Uterus (tissue), 2 donors: ENCODE measurements around the gene HOXA13.

Experiments
- CTCF ChIP-seq, 4 experiments: fragments of 200-600 bp in 2 of 4; fragments of 450-650 bp in 2 of 4; sonication (generic) in 2 of 4; IDR thresholded peaks; one replicate each; pipeline ENCODE4 v1.5.1; 2016 to 2019; ENCODE audit warnings: antibody characterized with exemption in 4 of 4, mild to moderate bottlenecking in 2 of 4, moderate library complexity in 1 of 4
- POLR2A ChIP-seq, 2 donors: fragments of 450-650 bp; IDR thresholded peaks; one replicate each; pipeline ENCODE4 v1.6.1; 2016; ENCODE audit warnings: antibody characterized with exemption in 2 of 2, mild to moderate bottlenecking in 1 of 2, moderate library complexity in 1 of 2

- TF ChIP-seq CTCF (IDR thresholded peaks at IDR 0.05) (no peak), POLR2A (IDR thresholded peaks at IDR 0.05) (no peak)
Observed at GRCh38 chr7:27148756-27149641, 50.9 kb downstream of the HOXA13 start.
